OCI-M2 (cell line): ENCODE measurements around the gene TSC1.
"Not testable (repeated sequence)": the region's sequence is repeated elsewhere in the genome, so short reads cannot be mapped to it uniquely, and the experiment has no call there.

Source experiments
- DNase-seq: peaks from one replicate; lab custom pipeline; 2025; ENCODE audit not compliant: unreplicated experiment; lab: John Stamatoyannopoulos, UW

The TSC1 gene

GRCh38 chr9:132944294-132945185 lies at the start of gene TSC1:
TSC1 (minus strand) TSS chr9:132944616; CDS start chr9:132928872, 15,744 bp downstream.
- no peak for DNase-seq

GRCh38 chr9:132993511-132993939 lies 49.1 kb upstream of the TSC1 start:
- no peak for DNase-seq

- no peak for DNase-seq
Observed at GRCh38 chr9:132991351-132992300, 47.2 kb upstream of the TSC1 start.

GRCh38 chr9:132990781-132991180 lies 46.4 kb upstream of the TSC1 start:
- DNase-seq: no peak

- DNase-seq: not testable (repeated sequence)
Observed at GRCh38 chr9:132989998-132990557, 45.7 kb upstream of the TSC1 start.

- DNase-seq: no peak
Observed at GRCh38 chr9:132989414-132989996, 45.1 kb upstream of the TSC1 start.

GRCh38 chr9:132989014-132989310 lies 44.5 kb upstream of the TSC1 start:
- no peak for DNase-seq

- no peak for DNase-seq
Observed at GRCh38 chr9:132988244-132989013, 44.0 kb upstream of the TSC1 start.

GRCh38 chr9:132986640-132987620 lies 42.5 kb upstream of the TSC1 start:
- DNase-seq: no peak

- DNase-seq: no peak
Observed at GRCh38 chr9:132986114-132986513, 41.7 kb upstream of the TSC1 start.

- DNase-seq: no peak
Observed at GRCh38 chr9:132985489-132985888, 41.1 kb upstream of the TSC1 start.

GRCh38 chr9:132985071-132985350 lies 40.6 kb upstream of the TSC1 start:
- no peak for DNase-seq

- peak; percentile 45 for DNase-seq
Observed at GRCh38 chr9:132984202-132985070, 40.0 kb upstream of the TSC1 start.

GRCh38 chr9:132983491-132984201 lies 39.2 kb upstream of the TSC1 start:
- no peak for DNase-seq

GRCh38 chr9:132982458-132982857 lies 38.0 kb upstream of the TSC1 start:
- no peak for DNase-seq

- DNase-seq: no peak
Observed at GRCh38 chr9:132980157-132980556, 35.7 kb upstream of the TSC1 start.

GRCh38 chr9:132978451-132979131 lies 34.2 kb upstream of the TSC1 start, which contains the start of gene GFI1B:
GFI1B (plus strand) TSS chr9:132978694; CDS start chr9:132986679, 7,985 bp downstream.
- DNase-seq: peak; percentile 68
